ENCODE measurements around the gene CNEP1R1.

Gene CNEP1R1

GRCh38 chr16:49987381-49987780 is 37.6 kb upstream of the CNEP1R1 start:
- no peak for DNase-seq (ENCODE audit: extremely low spot score)
- TF ChIP-seq BHLHE40 (IDR thresholded peaks at IDR 0.05; ENCODE audit: borderline replicate concordance) (no peak), FOXK2 (IDR thresholded peaks at IDR 0.05) (no peak), FOXM1 (IDR thresholded peaks at IDR 0.05; ENCODE audit: borderline replicate concordance) (no peak), ZNF384 (IDR thresholded peaks at IDR 0.05) (no peak), LEF1 (IDR thresholded peaks at IDR 0.05; ENCODE audit: borderline replicate concordance) (no peak), ARNT (IDR thresholded peaks at IDR 0.05) (no peak), TARDBP (IDR thresholded peaks at IDR 0.05) (no peak), PKNOX1 (IDR thresholded peaks at IDR 0.05) (no peak), NFRKB (IDR thresholded peaks at IDR 0.05) (no peak), SP1 (IDR thresholded peaks at IDR 0.05) (no peak), FOXA1 (IDR thresholded peaks at IDR 0.05) (no peak), SUZ12 (IDR thresholded peaks at IDR 0.05) (no peak), ELF4 (IDR thresholded peaks at IDR 0.05) (no peak), CTBP1 (IDR thresholded peaks at IDR 0.05; ENCODE audit: borderline replicate concordance) (no peak), HDGF (IDR thresholded peaks at IDR 0.05; ENCODE audit: borderline replicate concordance) (no peak), L3MBTL2 (conservative IDR thresholded peaks at IDR 0.05) (no peak)
- ChIA-PET CTCF (no interaction called here), POLR2A (no interaction called here)

GRCh38 chr16:49992825-49993224 is 32.2 kb upstream of the CNEP1R1 start:
- no peak for DNase-seq (ENCODE audit: extremely low spot score)
- TF ChIP-seq ZNF384 (IDR thresholded peaks at IDR 0.05) = no peak
- no peak for TF ChIP-seq L3MBTL2 (conservative IDR thresholded peaks at IDR 0.05)
- no peak for TF ChIP-seq HDGF (IDR thresholded peaks at IDR 0.05; ENCODE audit: borderline replicate concordance)
- ChIA-PET POLR2A (no interaction called here), CTCF (no interaction called here)

- DNase-seq (ENCODE audit: extremely low spot score) = no peak
- ChIA-PET CTCF (interaction anchor here (0.6 kb wide), 1 partner anchor 11 kb away, joined by 9 read pairs; no protein-coding TSS in a partner anchor), POLR2A (no interaction called here)
- no peak for TF ChIP-seq TARDBP (IDR thresholded peaks at IDR 0.05)
- no peak for TF ChIP-seq BHLHE40 (IDR thresholded peaks at IDR 0.05; ENCODE audit: borderline replicate concordance)
- no peak for TF ChIP-seq HDGF (IDR thresholded peaks at IDR 0.05; ENCODE audit: borderline replicate concordance)
- no peak for TF ChIP-seq SP1 (IDR thresholded peaks at IDR 0.05)
- no peak for TF ChIP-seq CTBP1 (IDR thresholded peaks at IDR 0.05; ENCODE audit: borderline replicate concordance)
- TF ChIP-seq SUZ12 (IDR thresholded peaks at IDR 0.05) = no peak
- no peak for TF ChIP-seq ARNT (IDR thresholded peaks at IDR 0.05)
- TF ChIP-seq LEF1 (IDR thresholded peaks at IDR 0.05; ENCODE audit: borderline replicate concordance) = no peak
- TF ChIP-seq ZNF384 (IDR thresholded peaks at IDR 0.05) = no peak
- no peak for TF ChIP-seq FOXA1 (IDR thresholded peaks at IDR 0.05)
- TF ChIP-seq NFRKB (IDR thresholded peaks at IDR 0.05) = no peak
Measured at GRCh38 chr16:49993579-49993978, 31.4 kb upstream of the CNEP1R1 start.

- no peak for TF ChIP-seq L3MBTL2 (conservative IDR thresholded peaks at IDR 0.05)
- no peak for TF ChIP-seq FOXA1 (IDR thresholded peaks at IDR 0.05)
- no peak for TF ChIP-seq PKNOX1 (IDR thresholded peaks at IDR 0.05)
- no peak for TF ChIP-seq TARDBP (IDR thresholded peaks at IDR 0.05)
- TF ChIP-seq HDGF (IDR thresholded peaks at IDR 0.05; ENCODE audit: borderline replicate concordance) = no peak
- no peak for TF ChIP-seq ZNF384 (IDR thresholded peaks at IDR 0.05)
- TF ChIP-seq ARNT (IDR thresholded peaks at IDR 0.05) = no peak
- no peak for TF ChIP-seq ELF4 (IDR thresholded peaks at IDR 0.05)
- no peak for TF ChIP-seq SP1 (IDR thresholded peaks at IDR 0.05)
- no peak for TF ChIP-seq LEF1 (IDR thresholded peaks at IDR 0.05; ENCODE audit: borderline replicate concordance)
- DNase-seq (ENCODE audit: extremely low spot score) = no peak
- ChIA-PET POLR2A (no interaction called here), CTCF (no interaction called here)
Measured at GRCh38 chr16:49994006-49994405, 31.0 kb upstream of the CNEP1R1 start.

- DNase-seq (ENCODE audit: extremely low spot score) = no peak
- POLR2A ChIA-PET = no interaction called here
- CTCF ChIA-PET = no interaction called here
- no peak for TF ChIP-seq NFRKB (IDR thresholded peaks at IDR 0.05)
- no peak for TF ChIP-seq FOXM1 (IDR thresholded peaks at IDR 0.05; ENCODE audit: borderline replicate concordance)
- no peak for TF ChIP-seq HDGF (IDR thresholded peaks at IDR 0.05; ENCODE audit: borderline replicate concordance)
- no peak for TF ChIP-seq SUZ12 (IDR thresholded peaks at IDR 0.05)
- TF ChIP-seq FOXA1 (IDR thresholded peaks at IDR 0.05) = no peak
- no peak for TF ChIP-seq TARDBP (IDR thresholded peaks at IDR 0.05)
- TF ChIP-seq PKNOX1 (IDR thresholded peaks at IDR 0.05) = no peak
- TF ChIP-seq SP1 (IDR thresholded peaks at IDR 0.05) = no peak
Measured at GRCh38 chr16:49995720-49996119, 29.3 kb upstream of the CNEP1R1 start.

- TF ChIP-seq FOXM1 (IDR thresholded peaks at IDR 0.05; ENCODE audit: borderline replicate concordance) (no peak), TARDBP (IDR thresholded peaks at IDR 0.05) (no peak), SP1 (IDR thresholded peaks at IDR 0.05) (no peak), ARNT (IDR thresholded peaks at IDR 0.05) (no peak), LEF1 (IDR thresholded peaks at IDR 0.05; ENCODE audit: borderline replicate concordance) (no peak), ELF4 (IDR thresholded peaks at IDR 0.05) (no peak), FOXA1 (IDR thresholded peaks at IDR 0.05) (no peak), L3MBTL2 (conservative IDR thresholded peaks at IDR 0.05) (no peak), CTBP1 (IDR thresholded peaks at IDR 0.05; ENCODE audit: borderline replicate concordance) (no peak), BHLHE40 (IDR thresholded peaks at IDR 0.05; ENCODE audit: borderline replicate concordance) (no peak), SUZ12 (IDR thresholded peaks at IDR 0.05) (no peak), ZNF384 (IDR thresholded peaks at IDR 0.05) (no peak), HDGF (IDR thresholded peaks at IDR 0.05; ENCODE audit: borderline replicate concordance) (no peak), FOXK2 (IDR thresholded peaks at IDR 0.05) (no peak), PKNOX1 (IDR thresholded peaks at IDR 0.05) (no peak), NFRKB (IDR thresholded peaks at IDR 0.05) (no peak)
- DNase-seq (ENCODE audit: extremely low spot score) = no peak
- CTCF ChIA-PET = no interaction called here
Measured at GRCh38 chr16:49997721-49998251, 27.2 kb upstream of the CNEP1R1 start.

More at GRCh38 chr16:49997721-49998251, 27.2 kb upstream of the CNEP1R1 start:
- POLR2A ChIA-PET = no interaction called here

All from HEK293T (cell line).